HG03103 (cell line): ENCODE data around the gene LYVE1.

Experiments
- ATAC-seq: cut with Tn5 transposase; IDR thresholded peaks from one replicate; pipeline ENCODE4 v1.9.1; 2021; ENCODE audit warnings: low read depth; ENCODE audit not compliant: unreplicated experiment

LYVE1 gene

DNA sequence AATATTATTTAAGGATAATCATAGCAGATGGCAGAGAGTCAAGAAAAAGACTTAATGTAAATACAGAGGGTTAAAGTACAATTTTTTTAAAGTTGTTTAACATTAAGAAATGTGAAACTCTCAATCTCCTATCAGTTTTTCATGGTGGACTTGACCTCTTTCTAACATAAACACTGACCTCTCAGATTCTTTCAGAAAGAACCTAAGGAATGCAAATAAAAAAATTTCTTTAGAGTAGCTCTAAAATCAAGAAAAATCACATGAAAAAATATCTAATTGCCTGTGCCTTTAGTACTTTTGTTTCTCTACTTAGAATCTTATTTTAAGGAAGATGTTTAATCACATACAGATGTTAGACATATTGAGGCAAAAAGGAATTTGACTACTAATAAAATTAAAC is 40.3 kb downstream of the LYVE1 start:
- no peak for ATAC-seq

DNA sequence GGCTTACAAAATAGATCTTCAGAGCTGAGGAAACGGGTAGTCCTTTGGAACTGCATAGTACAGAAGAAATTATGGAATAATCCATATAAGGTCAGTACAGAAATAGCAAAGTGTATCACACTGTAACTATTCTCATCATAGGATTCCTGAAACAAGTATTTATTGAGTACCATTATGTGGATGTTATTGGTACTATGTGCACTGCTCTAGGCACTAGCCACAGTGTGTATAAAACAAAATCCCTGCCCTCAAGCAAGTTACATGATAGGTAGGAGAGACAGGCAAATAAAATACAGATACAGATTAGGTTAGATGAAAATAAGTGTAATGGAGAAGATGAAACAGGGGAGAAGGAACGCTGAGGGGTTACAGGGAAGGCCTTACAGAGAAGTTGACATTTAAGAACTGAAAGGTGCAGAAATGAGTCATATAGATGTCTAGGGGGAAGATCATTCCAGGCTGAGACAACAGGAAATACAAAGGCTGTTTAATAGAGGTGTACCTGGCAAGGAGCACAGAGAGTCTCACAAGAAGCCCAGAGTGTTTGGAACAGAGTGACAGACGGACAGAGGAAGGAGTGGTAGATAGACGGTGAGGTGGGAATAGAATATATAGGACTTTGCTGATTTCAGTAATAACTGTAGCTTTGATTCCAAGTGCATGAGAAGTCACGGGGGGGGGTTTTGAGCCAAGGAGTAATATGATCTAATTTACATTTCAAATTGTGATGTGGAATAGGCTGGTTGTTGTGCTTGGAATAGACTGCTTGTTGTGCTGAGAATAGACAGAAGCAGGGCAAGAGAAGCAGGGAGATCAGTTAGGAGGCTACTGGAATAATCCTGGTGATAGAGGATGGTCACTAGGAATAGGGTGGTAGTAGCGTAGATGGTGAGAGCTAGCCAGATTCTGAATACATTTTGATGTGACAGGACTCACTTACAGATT is 41.2 kb downstream of the LYVE1 start:
- ATAC-seq, result peak; percentile 60

DNA sequence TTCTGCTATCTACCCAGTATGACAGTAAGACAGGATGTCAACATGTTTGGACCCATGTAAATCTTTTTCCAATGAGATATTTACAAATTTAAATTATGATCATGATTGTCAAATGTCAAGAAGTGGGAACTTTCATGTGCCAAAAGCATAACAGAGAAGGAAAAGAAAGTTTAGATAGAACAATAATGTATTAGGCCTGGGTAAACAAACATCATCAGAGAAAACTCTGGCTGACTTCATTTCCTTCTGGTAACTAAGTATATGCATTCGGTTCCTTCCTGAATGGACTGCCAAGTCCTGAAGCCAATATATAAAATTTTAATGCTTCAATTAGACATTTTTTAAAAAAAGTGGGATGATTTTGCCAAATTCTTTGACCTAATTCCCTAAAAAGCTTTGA is 44.0 kb downstream of the LYVE1 start:
- ATAC-seq, result no peak

DNA sequence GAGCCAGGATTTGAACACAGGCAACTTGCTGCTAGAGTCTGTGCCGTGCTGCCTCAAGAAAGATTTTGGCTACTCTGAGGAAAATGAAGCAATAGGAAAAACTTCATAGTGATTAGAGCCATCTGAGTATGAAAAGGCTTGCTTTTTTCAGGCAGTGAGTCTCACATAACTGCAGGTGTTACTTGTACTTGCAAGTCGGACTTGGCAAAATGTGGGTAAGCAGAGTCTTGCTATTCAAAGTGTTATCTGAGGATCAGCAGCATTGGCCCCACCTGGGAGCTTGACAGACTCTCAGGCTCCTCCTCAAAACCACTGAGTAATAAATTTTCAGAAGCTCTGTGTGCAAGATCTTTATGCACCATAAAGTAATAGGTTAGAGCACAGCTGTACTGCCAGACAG is 45.5 kb downstream of the LYVE1 start:
- no peak for ATAC-seq

DNA sequence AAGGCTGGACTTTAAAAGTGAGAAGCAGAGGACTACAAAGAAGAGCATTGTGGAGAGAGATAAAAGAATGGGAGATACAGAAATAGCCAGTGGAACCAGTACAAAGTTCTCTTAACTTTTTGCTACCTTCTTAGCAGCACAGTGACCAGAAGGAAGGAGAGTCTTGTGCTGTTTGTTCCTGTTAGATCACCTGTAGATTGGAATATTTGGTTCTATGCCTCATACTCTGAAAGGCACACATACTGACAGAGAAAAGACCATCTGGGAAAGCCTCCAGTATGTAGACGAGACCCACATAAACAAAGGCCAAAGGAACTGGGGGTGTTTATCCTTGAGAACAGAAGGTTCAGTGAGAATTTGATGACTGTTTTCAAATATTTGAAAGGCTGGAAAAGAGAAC is 46.2 kb downstream of the LYVE1 start:
- ATAC-seq, result no peak

DNA sequence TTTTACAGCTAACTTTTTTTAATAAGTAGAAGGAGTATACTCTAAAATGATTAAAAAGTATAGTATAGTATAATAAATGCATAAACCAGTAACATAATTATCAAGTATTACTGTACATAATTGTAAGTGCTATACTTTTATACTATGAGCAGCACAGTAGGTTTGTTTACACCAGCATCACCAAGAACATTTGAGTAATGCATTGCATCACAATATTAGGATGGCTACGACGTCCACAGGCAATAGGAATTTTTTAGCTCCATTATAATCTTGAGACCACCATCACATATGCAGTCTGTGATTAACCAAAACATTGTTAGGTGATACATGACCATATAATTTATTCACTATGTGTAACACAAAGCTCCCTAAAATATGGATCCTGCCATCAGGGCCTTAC is 47.9 kb downstream of the LYVE1 start:
- no peak for ATAC-seq

DNA sequence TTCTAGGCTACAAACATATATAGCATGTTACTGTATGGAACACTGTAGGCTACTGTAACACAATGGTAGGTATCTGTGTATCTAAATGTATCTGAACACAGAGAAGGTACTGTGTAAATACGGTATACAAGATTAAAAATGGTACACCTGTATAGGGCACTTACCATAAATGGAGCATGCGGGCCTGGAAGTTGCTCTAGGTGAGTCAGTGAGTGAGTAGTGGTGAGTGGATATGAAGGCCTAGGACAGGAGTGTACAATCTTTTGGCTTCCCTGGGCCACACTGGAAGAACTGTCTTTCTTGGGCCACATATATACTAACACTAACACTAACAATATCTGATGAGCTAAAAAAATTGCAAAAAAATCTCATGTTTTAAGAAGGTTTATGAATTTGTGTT is 48.8 kb downstream of the LYVE1 start:
- ATAC-seq, result no peak

DNA sequence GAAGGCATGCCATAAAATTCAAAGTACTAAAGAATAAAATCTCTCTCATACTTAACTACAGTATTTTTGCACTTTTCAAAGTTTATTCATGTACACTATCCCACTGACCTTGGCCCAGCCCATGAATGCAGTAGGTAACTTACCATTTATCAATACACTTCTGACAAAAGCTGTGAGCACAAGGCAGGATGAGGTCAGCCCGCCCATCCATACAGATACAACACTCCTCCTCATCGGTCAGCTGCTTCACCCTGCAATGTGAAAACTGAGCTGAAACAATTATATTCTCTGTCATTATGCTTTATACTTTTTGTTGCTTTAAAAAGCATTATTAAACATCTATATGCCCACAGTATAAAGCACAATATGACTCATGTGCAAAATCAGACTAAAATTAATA is 49.6 kb downstream of the LYVE1 start:
- no peak for ATAC-seq

DNA sequence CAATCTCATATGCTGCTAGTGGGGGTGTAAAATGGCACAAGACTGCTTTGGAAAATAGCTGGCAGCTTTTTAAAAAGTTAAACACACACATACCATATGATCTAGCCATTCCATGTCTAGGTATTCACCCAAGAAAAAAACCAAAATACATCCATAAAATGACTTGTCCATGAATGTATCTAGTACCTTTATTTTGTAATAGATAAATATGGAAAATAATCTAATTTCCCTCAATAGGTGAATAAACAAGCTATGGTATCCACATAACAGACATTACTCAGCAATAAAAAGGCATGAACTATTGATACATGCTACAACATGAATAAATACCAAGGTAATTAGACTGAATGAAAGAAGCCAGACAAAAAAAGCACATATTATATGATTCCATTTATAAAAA is 50.3 kb downstream of the LYVE1 start:
- ATAC-seq, result no peak

DNA sequence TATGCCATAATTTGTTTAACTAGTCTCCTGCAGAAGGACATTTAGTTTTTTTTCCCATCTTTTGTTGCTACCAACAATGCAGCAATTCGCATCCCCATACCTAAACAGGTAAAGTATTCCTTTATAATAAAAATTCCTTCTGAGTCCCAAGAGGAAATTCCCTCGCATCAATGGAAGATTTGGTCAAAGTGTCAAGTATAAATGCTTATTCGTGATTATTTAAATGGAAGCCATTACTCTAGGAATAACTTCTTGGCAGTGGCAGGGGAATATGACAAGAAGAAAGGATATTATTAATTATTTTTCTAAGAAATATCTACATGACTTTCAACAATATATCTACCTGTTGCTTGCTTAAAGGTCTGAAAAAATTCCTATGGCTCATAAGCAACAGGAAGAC is 53.0 kb downstream of the LYVE1 start:
- no peak for ATAC-seq

DNA sequence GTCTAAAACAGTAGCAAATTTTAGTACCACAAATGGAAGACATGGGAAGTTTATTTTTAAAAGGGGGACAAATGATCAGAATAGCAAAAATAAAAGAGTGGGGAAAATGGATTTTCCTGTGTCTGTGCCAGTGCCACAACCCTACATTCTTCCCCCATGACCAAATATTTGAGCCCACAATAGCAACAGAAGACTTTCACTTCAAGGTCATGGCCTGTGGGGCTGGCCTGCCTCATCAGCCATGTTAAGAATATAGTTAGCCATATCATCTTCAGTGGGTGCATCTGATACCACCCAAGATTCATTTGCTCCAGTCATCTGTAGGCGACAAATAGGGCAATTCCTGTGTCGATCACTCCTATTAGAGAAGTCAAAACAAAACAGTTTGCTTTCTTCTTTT is 53.8 kb downstream of the LYVE1 start:
- ATAC-seq, result no peak

DNA sequence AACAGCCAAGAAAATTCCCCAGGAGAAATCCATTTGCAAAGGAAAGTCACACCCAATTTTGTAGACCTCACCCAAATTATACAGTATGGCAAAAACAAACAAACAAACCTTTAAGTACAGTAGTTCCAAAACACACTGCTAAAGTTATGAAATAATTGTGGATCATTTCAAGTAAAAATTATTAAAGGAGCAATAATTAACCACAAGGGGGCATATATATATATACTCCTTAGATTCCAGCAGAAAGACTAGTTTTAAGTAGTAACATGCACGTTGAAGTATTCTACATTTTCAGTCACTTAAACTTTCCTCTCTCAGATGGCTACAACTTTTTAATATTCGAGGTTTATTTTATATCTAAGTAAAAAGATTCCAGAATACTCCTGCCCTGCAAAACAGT is 54.3 kb downstream of the LYVE1 start:
- no peak for ATAC-seq

DNA sequence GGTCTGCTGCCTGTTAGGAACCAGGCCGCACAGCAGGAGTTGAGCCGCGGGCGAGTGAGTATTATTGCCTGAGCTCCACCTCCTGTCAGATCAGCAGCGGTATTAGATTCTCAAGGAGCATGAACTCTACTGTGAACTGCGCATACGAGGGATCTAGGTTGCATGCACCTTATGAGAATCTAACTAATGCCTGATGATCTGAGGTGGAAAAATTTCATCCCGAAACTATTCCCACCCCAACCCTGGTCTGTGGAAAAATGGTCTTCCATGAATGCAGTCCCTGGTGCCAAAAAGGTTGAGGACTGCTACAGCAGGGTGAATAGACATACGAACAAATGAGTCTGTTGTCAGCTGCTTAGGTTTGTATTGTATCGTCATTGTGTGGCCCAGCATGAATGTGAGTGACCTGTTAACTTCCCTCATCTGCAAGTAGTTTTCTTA is 57.3 kb downstream of the LYVE1 start:
- no peak for ATAC-seq
